ENCODE measurements around the gene PRXL2A. TPM values are rescaled to one million over a fixed set of nuclear protein-coding genes. Genes with fewer than 3 reads are reported as not detected.

PRXL2A gene
- total and polyA plus RNA-seq, 2 donors: 52.9 to 59.1 TPM

Other genes with a start within 250 kb of the PRXL2A start
- gene ANXA11, start 203.0 kb upstream of the PRXL2A start, total RNA-seq: 41.8 TPM
- gene ANXA11, start 203.0 kb upstream of the PRXL2A start, polyA plus RNA-seq: 114 TPM
- not detected for gene MAT1A, start 118.9 kb upstream of the PRXL2A start, total RNA-seq
- gene MAT1A, start 118.9 kb upstream of the PRXL2A start, polyA plus RNA-seq: 0.37 TPM
- gene DYDC1, start 51.8 kb upstream of the PRXL2A start, total RNA-seq: not detected
- gene DYDC1, start 51.8 kb upstream of the PRXL2A start, polyA plus RNA-seq: not detected
- not detected for gene DYDC2, start 51.8 kb upstream of the PRXL2A start, total RNA-seq
- gene DYDC2, start 51.8 kb upstream of the PRXL2A start, polyA plus RNA-seq: not detected
- 26.4 TPM for gene TSPAN14, start 45.8 kb downstream of the PRXL2A start, total RNA-seq
- 65.1 TPM for gene TSPAN14, start 45.8 kb downstream of the PRXL2A start, polyA plus RNA-seq
- gene SH2D4B, start 129.4 kb downstream of the PRXL2A start, total RNA-seq: 0.16 TPM
- not detected for gene SH2D4B, start 129.4 kb downstream of the PRXL2A start, polyA plus RNA-seq

All from urinary bladder (tissue), 2 donors.